GM12875 (cell line): Measurements from ENCODE around the gene USP14.

Experiments
- H3K4me3 ChIP-seq: one replicate; pipeline ENCODE4 v1.5.1; 2011; ENCODE audit warnings: low read depth, low read length, control low read depth
- CTCF ChIP-seq: IDR thresholded peaks from 2 replicates; pipeline ENCODE4 v1.5.1; 2011; ENCODE audit warnings: low read depth, mild to moderate bottlenecking, control low read depth, inconsistent platforms, low read length, moderate library complexity, borderline replicate concordance; ENCODE audit not compliant: insufficient read depth

USP14 gene

DNA sequence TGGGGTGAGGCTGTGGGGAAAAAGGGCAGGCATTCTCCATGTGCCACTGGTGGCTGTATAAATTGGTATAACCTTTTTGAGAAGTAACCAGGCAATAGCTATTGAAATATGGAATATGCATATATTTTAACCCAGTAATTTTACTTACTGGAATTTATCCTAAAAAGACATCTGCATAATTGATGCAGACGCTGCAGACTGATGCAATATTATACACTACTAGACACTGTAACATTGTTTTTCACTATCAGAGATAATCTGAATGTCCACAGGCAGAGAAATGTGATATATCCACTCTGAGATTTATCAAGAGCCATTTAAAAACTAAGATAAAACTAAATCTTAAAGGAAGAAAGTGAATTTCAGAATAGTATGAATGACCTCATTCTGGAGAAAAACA is 94.8 kb downstream of the USP14 start:
- no peak overlapping the region for H3K4me3 ChIP-seq
- no peak for TF ChIP-seq CTCF

- TF ChIP-seq CTCF, result no peak
- no peak overlapping the region for H3K4me3 ChIP-seq
Measured at GRCh38 chr18:255171-255570, 96.8 kb downstream of the USP14 start.

DNA sequence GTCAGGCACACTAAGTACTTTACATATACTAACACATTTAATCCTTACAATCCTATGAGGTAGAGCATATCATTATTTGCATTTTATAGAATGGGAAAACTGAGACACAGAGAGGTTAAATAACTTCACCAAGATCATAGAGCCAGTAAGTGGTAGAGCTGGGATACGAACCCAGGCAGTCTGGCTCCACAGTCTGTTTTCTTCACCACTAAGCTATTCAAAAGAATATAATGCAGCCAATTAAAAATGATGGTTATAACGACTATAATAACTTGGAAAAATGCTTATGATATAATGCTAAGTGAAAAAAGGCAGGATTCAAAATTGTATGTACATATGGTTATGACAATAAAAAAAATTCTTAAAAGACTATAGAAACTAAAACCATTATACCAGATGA is 102.2 kb downstream of the USP14 start:
- no peak for TF ChIP-seq CTCF
- no peak overlapping the region for H3K4me3 ChIP-seq

- no peak overlapping the region for H3K4me3 ChIP-seq
- no peak for TF ChIP-seq CTCF
Measured at GRCh38 chr18:261398-262073, 103.2 kb downstream of the USP14 start.
